Spleen (tissue), 11 donors: Measurements from ENCODE around the gene LRRC4C. TPM values are rescaled to one million over a fixed set of nuclear protein-coding genes. Genes with fewer than 3 reads are reported as not detected.

Experiments used
- DNase-seq: peaks from one replicate; pipeline ENCODE4 v3.0.0-alpha.2; 2020
- H3K27ac ChIP-seq, 8 donors: fragments of 200-600 bp; sonication (generic) in 7 of 8; 1 replicate in 4 of 8; 2 replicates in 4 of 8; pipeline versions ENCODE4 v1.5.0 to v1.8.0; 2016 to 2021; ENCODE audit warnings: inconsistent platforms in 4 of 8, mild to moderate bottlenecking in 4 of 8, moderate library complexity in 1 of 8
- H3K27me3 ChIP-seq, 7 donors: fragments of 200-600 bp; sonication (generic) in 6 of 7; replicated peaks in 1 of 7; 1 replicate in 4 of 7; 2 replicates in 3 of 7; pipeline versions ENCODE4 v1.5.0 to v1.8.0; 2016 to 2021; ENCODE audit warnings: inconsistent platforms in 3 of 7, mild to moderate bottlenecking in 1 of 7
- H3K36me3 ChIP-seq, 6 donors: fragments of 200-600 bp; sonication (generic) in 5 of 6; 1 replicate in 4 of 6; 2 replicates in 2 of 6; pipeline versions ENCODE4 v1.5.0 to v1.8.0; 2016 to 2021; ENCODE audit warnings: inconsistent platforms in 2 of 6
- H3K4me1 ChIP-seq, 6 donors: fragments of 200-600 bp; sonication (generic) in 5 of 6; 1 replicate in 3 of 6; 2 replicates in 3 of 6; pipeline versions ENCODE4 v1.5.0 to v1.8.0; 2016 to 2021; ENCODE audit warnings: inconsistent platforms in 3 of 6
- H3K4me3 ChIP-seq, 8 donors: fragments of 200-600 bp; sonication (generic) in 7 of 8; 1 replicate in 4 of 8; 2 replicates in 4 of 8; pipeline versions ENCODE4 v1.5.0 to v1.8.0; 2016 to 2021; ENCODE audit warnings: inconsistent platforms in 4 of 8, mild to moderate bottlenecking in 4 of 8, moderate library complexity in 2 of 8
- H3K9me3 ChIP-seq, 8 donors: fragments of 200-600 bp; sonication (generic) in 7 of 8; 1 replicate in 4 of 8; 2 replicates in 4 of 8; pipeline versions ENCODE4 v1.5.0 to v1.8.0; 2016 to 2021; ENCODE audit warnings: inconsistent platforms in 4 of 8
- CTCF ChIP-seq, 11 experiments: fragments of 200-600 bp in 7 of 11; fragments of 450-650 bp in 4 of 11; sonication (generic) in 4 of 11; IDR thresholded peaks in 8 of 11; conservative IDR thresholded peaks in 3 of 11; 1 replicate in 7 of 11; 2 replicates in 4 of 11; pipeline versions ENCODE4 v1.4.0 to v1.8.0; 2016 to 2021; ENCODE audit warnings: antibody characterized with exemption in 11 of 11, inconsistent platforms in 4 of 11, mild to moderate bottlenecking in 1 of 11
- POLR2A ChIP-seq, 3 donors: fragments of 450-650 bp; IDR thresholded peaks; one replicate each; pipeline ENCODE4 v1.5.1; 2017; ENCODE audit warnings: antibody characterized with exemption in 3 of 3, mild to moderate bottlenecking in 1 of 3
- POLR2AphosphoS5 ChIP-seq, 3 donors: sonication (generic); formaldehyde crosslinking; IDR thresholded peaks; one replicate each; pipeline ENCODE4 v1.5.1; 2017; ENCODE audit warnings: antibody characterized with exemption in 3 of 3
- WGBS, 5 donors: extraction: QIAGEN DNeasy Blood & Tissue Kit in 3 of 5; methylation state at CpG; one replicate each; pipeline versions ENCODE4 v1.1.5 to v1.1.7; 2013 to 2018; 5-methylcytosine and 5-hydroxymethylcytosine counted together
- intact Hi-C: fragments of 100-400 bp; cut with DNase I; formaldehyde crosslinking; loops from one replicate; pipeline ENCODE4 v1.15.0; 2023; ENCODE audit warnings: low total_unique reads
- polyA plus RNA-seq, 3 donors: library from polyadenylated mRNA; stranded (reverse); fragments of 200-250 nt; gene quantifications; one replicate each; pipeline ENCODE4 v1.2.1, GENCODE V29; 2013
- total RNA-seq, 7 donors: library from RNA; depleted of rRNA in 3 of 7; stranded (reverse); fragments of >200 nt in 3 of 7; fragmentation: NEBNext Ultra II Directional in 4 of 7; extraction: Animal tissue kit (Norgen Biotek cat#: 25700) in 4 of 7; gene quantifications; one replicate each; pipeline versions ENCODE4 v1.1.0 to v1.2.1, GENCODE V29; 2016 to 2021
- donor health status: healthy with polysubstance abuse.
- donor health status: DM: no; HTN: no; CAD: no; lungs with moderate emphysema.
- donor health status: DM: no; HTN: no; CAD: no.
- donor health status: Bipolar disorder and iron deficiency.
- donor health status: healthy.
- donor health status: DM: no; HTN: no; CAD: no.
- donor health status: DM: yes; HTN: yes; CAD: no.

Gene LRRC4C
- total and polyA plus RNA-seq, 10 donors: 0.15 to 8.9 (median 1.9) TPM

DNA sequence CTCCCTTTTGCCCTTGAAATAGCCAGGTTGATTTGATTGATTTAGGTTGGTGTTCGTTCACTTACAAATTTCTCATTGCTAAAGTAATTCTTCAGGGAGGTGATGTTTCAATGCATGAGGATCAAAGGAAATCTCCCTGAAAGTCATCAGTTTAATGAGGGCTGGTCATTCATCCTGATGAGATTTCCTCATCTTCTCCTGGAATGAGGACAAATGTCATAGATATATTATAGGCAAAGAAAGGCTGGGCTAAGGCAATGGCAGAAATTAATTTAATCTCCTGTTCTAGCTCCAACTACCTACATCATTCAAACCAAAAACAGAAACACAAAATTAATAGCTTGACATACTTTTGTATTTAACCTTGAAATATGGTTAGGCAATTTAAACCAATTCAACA, 1052.1 kb downstream of the LRRC4C start:
- Histone ChIP-seq H3K9me3 (no peaks in the 10 kb centered on the region), H3K27ac (no peak overlapping the region), H3K27me3 (no peaks in the 10 kb centered on the region), H3K4me1 (no peaks in the 10 kb centered on the region), H3K4me3 (no peak overlapping the region), H3K36me3 (no peaks in the 10 kb centered on the region)
- 51 to 80% (median 69%) methylated on average over 1 of the region's 1 CpG for WGBS, 5 donors
- DNase-seq: no peak
- TF ChIP-seq CTCF (IDR thresholded peaks at IDR 0.05 in 8 of 11, conservative IDR thresholded peaks at IDR 0.05 in 3 of 11) (no peak), POLR2AphosphoS5 (IDR thresholded peaks at IDR 0.05) (no peak), POLR2A (IDR thresholded peaks at IDR 0.05) (no peak)
- intact Hi-C loops: no loop called here

DNA sequence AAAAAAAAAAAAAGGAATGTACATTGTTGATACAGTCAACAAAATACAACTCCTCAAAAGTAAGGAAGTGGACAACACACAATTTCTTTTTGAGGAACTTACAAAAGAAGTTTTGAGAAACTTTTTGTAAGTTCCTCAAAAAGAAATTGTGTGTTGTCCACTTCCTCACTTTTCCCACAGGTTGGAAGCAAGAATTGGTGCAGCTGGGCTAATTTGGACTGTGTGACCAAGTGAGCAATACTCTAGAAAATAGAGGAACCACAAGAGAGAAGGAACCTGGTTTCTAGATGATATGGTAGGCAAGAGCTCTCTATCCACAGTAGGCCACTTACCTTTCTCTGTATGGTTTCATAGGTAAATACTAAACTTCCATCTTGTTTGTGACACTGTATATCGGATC, 1053.8 kb downstream of the LRRC4C start:
- Histone ChIP-seq H3K9me3 (no peaks in the 10 kb centered on the region), H3K27me3 (no peaks in the 10 kb centered on the region), H3K36me3 (no peaks in the 10 kb centered on the region), H3K4me1 (no peaks in the 10 kb centered on the region), H3K27ac (no peak overlapping the region), H3K4me3 (no peak overlapping the region)
- no peak for TF ChIP-seq POLR2AphosphoS5 (IDR thresholded peaks at IDR 0.05)
- TF ChIP-seq POLR2A (IDR thresholded peaks at IDR 0.05): no peak
- TF ChIP-seq CTCF (IDR thresholded peaks at IDR 0.05 in 8 of 11, conservative IDR thresholded peaks at IDR 0.05 in 3 of 11): no peak
- no peak for DNase-seq
- WGBS, 5 donors: 75 to 96% (median 92%) methylated on average over 1 of the region's 1 CpG
- intact Hi-C loops: no loop called here

GRCh38 chr11:40403321-40403720, 1056.1 kb downstream of the LRRC4C start:
- WGBS, 5 donors: 42 to 70% (median 46%) methylated on average over 1 of the region's 1 CpG

DNA sequence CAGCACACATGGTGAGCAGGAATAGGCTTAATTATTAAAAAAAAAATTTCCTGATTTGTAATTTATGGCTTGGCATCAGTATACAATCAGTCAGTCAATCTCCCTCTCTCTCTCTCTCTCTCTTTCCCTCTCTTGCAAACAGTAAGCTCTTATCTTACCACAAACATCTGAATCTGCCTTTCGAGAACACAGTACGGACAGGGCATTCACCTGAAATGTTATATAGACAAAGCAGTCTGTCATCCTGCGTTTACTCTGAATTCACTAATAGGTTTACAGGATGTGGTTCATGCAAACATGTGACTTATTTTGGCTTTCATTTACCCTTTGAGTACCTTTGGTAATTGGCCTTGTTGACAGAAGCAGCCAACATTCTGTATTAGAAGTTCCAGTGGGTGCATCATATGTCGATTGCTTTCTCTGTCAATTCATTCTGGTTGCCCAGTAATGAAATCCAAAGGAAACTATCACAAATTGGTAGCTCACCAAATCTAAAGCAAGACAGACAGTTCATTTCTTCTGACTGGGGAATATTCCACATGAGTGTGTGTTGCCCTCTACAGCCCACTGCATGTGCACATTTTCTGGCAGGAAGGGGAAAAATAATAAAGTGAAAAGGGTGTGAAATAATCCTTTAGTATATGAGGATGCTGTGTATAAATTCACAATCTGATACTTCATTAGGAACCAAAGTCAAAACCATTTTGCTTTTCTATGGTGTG, 1058.2 kb downstream of the LRRC4C start:
- Histone ChIP-seq H3K36me3 (no peaks in the 10 kb centered on the region), H3K4me3 (no peak overlapping the region), H3K9me3 (peaks cover 0 to 4% (median 0%) of the 10 kb centered on the region in 8 donors), H3K4me1 (no peaks in the 10 kb centered on the region), H3K27me3 (no peaks in the 10 kb centered on the region), H3K27ac (no peak overlapping the region)
- no peak for DNase-seq
- intact Hi-C loops: no loop called here
- no peak for TF ChIP-seq POLR2AphosphoS5 (IDR thresholded peaks at IDR 0.05)
- TF ChIP-seq CTCF (IDR thresholded peaks at IDR 0.05 in 8 of 11, conservative IDR thresholded peaks at IDR 0.05 in 3 of 11): no peak
- TF ChIP-seq POLR2A (IDR thresholded peaks at IDR 0.05): no peak
- WGBS, 5 donors: 24 to 62% (median 42%) methylated on average over 4 of the region's 4 CpGs

More at GRCh38 chr11:40403321-40403720, 1056.1 kb downstream of the LRRC4C start:
- Histone ChIP-seq H3K27ac (no peak overlapping the region), H3K4me3 (no peak overlapping the region), H3K4me1 (no peaks in the 10 kb centered on the region), H3K9me3 (no peaks in the 10 kb centered on the region), H3K36me3 (no peaks in the 10 kb centered on the region), H3K27me3 (no peaks in the 10 kb centered on the region)
- no peak for TF ChIP-seq POLR2AphosphoS5 (IDR thresholded peaks at IDR 0.05)
- no peak for TF ChIP-seq POLR2A (IDR thresholded peaks at IDR 0.05)
- intact Hi-C loops: no loop called here
- no peak for DNase-seq
